ENCODE measurements around the gene MRPL14. TPM values are rescaled to one million over a fixed set of nuclear protein-coding genes. Genes with fewer than 3 reads are reported as not detected.

The MRPL14 gene
- total and polyA plus RNA-seq, 9 of the 15 experiments (the other 6 are each of a cell fraction or from before 2014, with no cell fraction given) = 126 to 424 (median 165) TPM

DNA sequence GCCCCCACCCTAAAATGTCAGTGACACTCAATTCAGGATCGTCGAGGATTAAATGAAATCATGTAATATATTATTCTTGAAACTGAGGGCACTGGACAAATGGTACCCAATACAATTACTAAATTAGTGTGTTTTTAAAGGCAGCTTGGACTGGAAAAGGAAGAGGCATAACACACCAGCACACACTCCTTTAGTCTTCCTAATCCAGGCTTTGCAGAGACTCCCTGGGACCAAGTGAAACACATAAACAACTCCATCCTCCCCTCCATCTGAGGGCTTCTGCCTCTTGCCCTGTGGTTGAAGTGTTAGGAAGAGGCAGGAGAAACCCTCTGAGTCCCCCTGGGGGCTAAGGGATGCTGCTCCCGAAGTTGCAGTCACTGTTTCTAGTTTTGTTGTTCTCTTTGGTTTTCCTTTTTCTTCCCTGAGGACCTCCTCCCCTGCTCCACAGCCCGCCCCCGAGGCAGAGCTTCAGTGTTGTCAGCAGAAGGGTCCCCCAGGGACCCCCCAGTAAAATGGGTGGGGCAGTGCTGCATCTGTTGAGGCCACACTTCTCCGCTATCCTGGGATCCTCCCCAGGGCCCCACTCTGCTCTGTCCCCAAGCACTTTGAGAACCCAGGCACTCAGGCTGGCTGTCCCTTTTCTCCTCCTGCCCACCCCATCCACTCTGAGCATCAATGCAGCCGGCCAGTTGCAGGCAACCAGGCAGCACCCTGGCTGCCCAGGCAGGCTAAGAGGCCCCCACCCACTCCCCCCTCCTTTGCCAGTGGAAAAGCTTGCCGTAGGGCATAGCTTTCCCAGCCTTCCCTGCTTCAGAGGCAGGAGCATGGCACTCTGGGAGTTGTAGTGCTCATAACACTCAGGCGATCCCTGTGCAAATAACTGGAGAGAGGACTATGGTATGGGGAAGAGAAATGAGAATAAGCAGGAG is 6.0 kb upstream of the MRPL14 start (continued):
- TF ChIP-seq, protein P1, sequence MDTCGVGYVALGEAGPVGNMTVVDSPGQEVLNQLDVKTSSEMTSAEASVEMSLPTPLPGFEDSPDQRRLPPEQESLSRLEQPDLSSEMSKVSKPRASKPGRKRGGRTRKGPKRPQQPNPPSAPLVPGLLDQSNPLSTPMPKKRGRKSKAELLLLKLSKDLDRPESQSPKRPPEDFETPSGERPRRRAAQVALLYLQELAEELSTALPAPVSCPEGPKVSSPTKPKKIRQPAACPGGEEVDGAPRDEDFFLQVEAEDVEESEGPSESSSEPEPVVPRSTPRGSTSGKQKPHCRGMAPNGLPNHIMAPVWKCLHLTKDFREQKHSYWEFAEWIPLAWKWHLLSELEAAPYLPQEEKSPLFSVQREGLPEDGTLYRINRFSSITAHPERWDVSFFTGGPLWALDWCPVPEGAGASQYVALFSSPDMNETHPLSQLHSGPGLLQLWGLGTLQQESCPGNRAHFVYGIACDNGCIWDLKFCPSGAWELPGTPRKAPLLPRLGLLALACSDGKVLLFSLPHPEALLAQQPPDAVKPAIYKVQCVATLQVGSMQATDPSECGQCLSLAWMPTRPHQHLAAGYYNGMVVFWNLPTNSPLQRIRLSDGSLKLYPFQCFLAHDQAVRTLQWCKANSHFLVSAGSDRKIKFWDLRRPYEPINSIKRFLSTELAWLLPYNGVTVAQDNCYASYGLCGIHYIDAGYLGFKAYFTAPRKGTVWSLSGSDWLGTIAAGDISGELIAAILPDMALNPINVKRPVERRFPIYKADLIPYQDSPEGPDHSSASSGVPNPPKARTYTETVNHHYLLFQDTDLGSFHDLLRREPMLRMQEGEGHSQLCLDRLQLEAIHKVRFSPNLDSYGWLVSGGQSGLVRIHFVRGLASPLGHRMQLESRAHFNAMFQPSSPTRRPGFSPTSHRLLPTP (IDR thresholded peaks at IDR 0.05; ENCODE audit: borderline replicate concordance, extremely low read depth, insufficient read length) = no peak
- TF ChIP-seq ZNF274 (IDR thresholded peaks at IDR 0.05; ENCODE audit: borderline replicate concordance, low read depth, low read length) = no peak
- TF ChIP-seq SIX5 (IDR thresholded peaks at IDR 0.05; ENCODE audit: borderline replicate concordance in 1 of 2, insufficient read depth in 1 of 2, low read depth in 1 of 2, low read length in 2 of 2) = peak; percentile 75 to 85
- peak in 1 of 2 experiments; percentile 42; a peak in 2 of 4 replicates for TF ChIP-seq MAZ (CRISPR knock-in tag; conservative IDR thresholded peaks at IDR 0.05 in 1 of 2, IDR thresholded peaks at IDR 0.05 in 1 of 2)
- no peak for TF ChIP-seq HNRNPUL1 (IDR thresholded peaks at IDR 0.05; ENCODE audit: low read length)
- TF ChIP-seq NFIX (CRISPR knock-in tag; IDR thresholded peaks at IDR 0.05; ENCODE audit: low read depth) = no peak
- TF ChIP-seq IFI16 (CRISPR knock-in tag; IDR thresholded peaks at IDR 0.05) = no peak
- TF ChIP-seq, protein P2, sequence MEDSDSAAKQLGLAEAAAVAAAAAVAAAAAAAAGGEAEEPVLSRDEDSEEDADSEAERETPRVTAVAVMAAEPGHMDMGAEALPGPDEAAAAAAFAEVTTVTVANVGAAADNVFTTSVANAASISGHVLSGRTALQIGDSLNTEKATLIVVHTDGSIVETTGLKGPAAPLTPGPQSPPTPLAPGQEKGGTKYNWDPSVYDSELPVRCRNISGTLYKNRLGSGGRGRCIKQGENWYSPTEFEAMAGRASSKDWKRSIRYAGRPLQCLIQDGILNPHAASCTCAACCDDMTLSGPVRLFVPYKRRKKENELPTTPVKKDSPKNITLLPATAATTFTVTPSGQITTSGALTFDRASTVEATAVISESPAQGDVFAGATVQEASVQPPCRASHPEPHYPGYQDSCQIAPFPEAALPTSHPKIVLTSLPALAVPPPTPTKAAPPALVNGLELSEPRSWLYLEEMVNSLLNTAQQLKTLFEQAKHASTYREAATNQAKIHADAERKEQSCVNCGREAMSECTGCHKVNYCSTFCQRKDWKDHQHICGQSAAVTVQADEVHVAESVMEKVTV (CRISPR knock-in tag; IDR thresholded peaks at IDR 0.05) = no peak
- no peak for TF ChIP-seq TAF9B (IDR thresholded peaks at IDR 0.05; ENCODE audit: partially characterized antibody)
- no peak for TF ChIP-seq GATAD2B (IDR thresholded peaks at IDR 0.05; ENCODE audit: borderline replicate concordance)
- no peak for TF ChIP-seq POLR2H (tag; IDR thresholded peaks at IDR 0.05; ENCODE audit: low read depth)
- no peak for TF ChIP-seq ZNF707 (CRISPR knock-in tag; conservative IDR thresholded peaks at IDR 0.05)
- TF ChIP-seq, protein P3, sequence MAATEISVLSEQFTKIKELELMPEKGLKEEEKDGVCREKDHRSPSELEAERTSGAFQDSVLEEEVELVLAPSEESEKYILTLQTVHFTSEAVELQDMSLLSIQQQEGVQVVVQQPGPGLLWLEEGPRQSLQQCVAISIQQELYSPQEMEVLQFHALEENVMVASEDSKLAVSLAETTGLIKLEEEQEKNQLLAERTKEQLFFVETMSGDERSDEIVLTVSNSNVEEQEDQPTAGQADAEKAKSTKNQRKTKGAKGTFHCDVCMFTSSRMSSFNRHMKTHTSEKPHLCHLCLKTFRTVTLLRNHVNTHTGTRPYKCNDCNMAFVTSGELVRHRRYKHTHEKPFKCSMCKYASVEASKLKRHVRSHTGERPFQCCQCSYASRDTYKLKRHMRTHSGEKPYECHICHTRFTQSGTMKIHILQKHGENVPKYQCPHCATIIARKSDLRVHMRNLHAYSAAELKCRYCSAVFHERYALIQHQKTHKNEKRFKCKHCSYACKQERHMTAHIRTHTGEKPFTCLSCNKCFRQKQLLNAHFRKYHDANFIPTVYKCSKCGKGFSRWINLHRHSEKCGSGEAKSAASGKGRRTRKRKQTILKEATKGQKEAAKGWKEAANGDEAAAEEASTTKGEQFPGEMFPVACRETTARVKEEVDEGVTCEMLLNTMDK (IDR thresholded peaks at IDR 0.05; ENCODE audit: borderline replicate concordance, insufficient read depth, low read depth, low read length, poor library complexity, severe bottlenecking) = no peak
- TF ChIP-seq ZNF311 (CRISPR knock-in tag; IDR thresholded peaks at IDR 0.05) = no peak
- no peak for TF ChIP-seq LEF1 (IDR thresholded peaks at IDR 0.05)
- TF ChIP-seq SUPT5H (IDR thresholded peaks at IDR 0.05) = no peak
- peak; percentile 37 for TF ChIP-seq RBBP5 (IDR thresholded peaks at IDR 0.05; ENCODE audit: borderline replicate concordance, insufficient read depth, low read length, poor library complexity, severe bottlenecking)
- no peak for TF ChIP-seq MAFG (tag; conservative IDR thresholded peaks at IDR 0.05)
- TF ChIP-seq PTBP1 (IDR thresholded peaks at IDR 0.05; ENCODE audit: low read depth, low read length) = no peak
- TF ChIP-seq CREM (IDR thresholded peaks at IDR 0.05; ENCODE audit: low read depth) = 0 out of 2 replicates have a peak, but pooled peaks have one; percentile 42
- TF ChIP-seq EGR1 (conservative IDR thresholded peaks at IDR 0.05) = no peak

All from K562 (cell line).